Renal cortex interstitium (tissue), 11 donors: ENCODE data around the gene ACP7. TPM values are rescaled to one million over a fixed set of nuclear protein-coding genes. Genes with fewer than 3 reads are reported as not detected.
"Not testable (repeated sequence)": the region's sequence is repeated elsewhere in the genome, so short reads cannot be mapped to it uniquely, and the experiment has no call there.

Experiments
- DNase-seq, 11 donors: peaks; one replicate each; pipeline ENCODE4 v3.0.0-alpha.2; 2013; ENCODE audit warnings: low read depth in 9 of 11, low spot score in 4 of 11; ENCODE audit errors: extremely low read depth in 1 of 11
- polyA plus RNA-seq, 3 donors: library from polyadenylated mRNA; unstranded; fragments of 120-200 nt; gene quantifications; one replicate each; pipeline ENCODE4 v1.2.1, GENCODE V29; 2013; ENCODE audit not compliant: insufficient read length in 3 of 3

The ACP7 gene
- polyA plus RNA-seq, 3 donors: 0.20 to 0.72 (median 0.38) TPM

DNA sequence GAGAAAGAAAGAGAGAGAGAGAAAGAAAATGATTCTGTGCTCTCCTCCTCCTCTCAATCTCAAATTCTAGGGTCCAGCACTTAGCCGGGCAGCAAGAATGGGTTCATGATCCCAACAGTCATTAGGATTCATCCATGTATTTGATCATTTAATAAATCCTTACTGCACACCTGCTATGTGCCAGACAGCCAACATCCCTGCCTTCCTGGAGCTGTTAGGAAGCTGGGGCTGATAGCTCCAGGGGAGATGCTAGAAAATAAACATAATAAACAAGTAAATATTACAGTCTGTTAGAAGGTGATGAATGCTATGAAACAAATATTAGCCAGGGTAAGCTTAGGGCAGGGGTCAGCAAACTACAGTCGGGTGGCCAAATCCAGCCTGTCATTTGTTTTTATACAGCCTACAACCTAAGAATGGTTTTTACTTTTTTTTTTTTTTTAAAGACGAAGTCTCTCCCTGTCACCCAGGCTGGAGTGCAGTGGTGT lies 9.9 kb upstream of the ACP7 start:
- DNase-seq: no peak

DNA sequence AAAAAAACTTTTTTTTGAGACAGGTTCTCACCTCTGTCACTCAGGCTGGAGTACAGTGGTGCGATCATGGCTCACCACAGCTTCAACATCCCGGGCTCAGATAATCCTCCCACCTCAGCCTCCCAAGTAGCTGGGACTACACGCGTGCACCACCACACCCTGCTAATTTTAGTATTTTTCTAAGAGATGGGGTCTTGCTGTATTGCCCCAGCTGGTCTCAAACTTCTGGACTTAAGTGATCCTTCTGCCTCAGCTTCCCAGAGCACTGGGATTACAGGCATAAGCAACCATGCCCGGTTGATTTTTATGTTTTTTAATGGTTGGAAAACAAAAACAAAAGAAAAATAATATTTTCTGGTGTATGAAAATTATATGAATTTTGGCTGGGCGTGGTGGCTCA lies 9.2 kb upstream of the ACP7 start:
- DNase-seq: no peak

DNA sequence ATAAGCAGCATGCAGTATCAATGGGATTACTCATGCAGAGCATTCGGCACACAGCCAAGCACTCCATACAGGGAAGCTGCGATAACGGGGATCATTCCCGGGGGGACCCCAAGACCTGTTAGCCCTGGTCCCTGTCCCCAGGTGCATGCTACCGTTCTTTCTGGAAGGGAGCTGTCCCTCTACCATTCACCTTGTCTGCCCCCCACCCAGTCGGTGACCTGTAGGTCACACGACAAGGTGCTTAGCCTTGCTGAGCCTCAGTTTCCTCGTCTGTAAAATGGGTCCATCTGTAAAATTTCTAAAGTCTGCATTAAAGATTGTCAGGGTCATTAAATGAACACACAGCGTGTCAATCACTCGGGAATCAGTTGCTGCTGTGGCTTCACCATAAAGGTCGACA lies 6.8 kb upstream of the ACP7 start:
- DNase-seq: no peak

DNA sequence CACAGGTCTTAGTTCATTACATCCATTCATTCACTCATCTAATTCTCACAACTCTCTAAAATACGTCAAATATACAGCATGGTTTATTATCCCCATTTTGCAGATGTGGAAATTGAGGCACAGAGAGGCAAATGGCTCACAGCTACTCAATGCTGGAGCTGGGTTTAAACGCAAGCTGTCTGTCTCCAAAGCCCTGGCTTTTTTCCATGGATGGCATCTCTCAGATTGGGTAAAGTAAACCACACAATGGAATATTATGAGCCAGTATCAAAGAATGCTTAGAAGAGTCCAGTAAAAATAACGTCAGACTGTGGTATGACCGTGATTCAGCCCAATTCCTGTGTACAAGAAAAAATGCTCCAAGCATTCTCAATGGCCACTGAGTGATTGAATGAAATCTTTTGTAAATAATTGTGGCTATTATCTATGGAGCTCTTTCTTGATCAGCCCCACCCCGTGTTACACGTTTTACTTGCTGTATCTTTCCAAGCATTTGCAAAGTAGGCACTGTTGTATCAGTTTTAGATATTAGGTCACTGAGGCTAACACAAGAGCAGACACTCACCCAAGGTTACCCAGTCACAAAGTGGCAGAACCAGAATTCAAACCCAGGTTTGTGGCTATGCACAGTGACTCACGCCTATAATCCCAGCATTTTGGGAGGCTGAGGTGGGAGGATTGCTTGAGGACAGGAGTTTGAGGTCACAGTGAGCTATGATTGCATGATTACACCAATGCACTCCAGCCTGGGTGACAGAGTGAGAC lies 5.5 kb upstream of the ACP7 start:
- DNase-seq: no peak

DNA sequence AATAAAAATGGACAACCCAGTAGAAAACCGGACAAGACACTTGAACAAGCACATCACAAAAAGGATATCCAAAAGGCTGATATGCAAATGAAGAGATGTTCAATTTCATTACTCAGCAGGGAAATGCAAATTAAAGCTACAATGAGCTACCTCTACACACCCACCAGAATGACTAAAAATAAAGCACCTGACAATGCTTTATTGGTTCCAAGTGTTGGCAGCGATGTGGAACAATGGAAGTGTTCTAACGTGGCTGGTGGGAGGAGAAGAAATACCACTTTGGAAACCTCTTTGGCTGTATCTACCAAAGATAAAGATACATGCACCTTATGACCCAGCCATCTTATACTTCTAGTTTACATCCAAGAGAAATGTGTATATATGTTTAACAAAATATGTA lies 3.7 kb upstream of the ACP7 start:
- DNase-seq: no peak

DNA sequence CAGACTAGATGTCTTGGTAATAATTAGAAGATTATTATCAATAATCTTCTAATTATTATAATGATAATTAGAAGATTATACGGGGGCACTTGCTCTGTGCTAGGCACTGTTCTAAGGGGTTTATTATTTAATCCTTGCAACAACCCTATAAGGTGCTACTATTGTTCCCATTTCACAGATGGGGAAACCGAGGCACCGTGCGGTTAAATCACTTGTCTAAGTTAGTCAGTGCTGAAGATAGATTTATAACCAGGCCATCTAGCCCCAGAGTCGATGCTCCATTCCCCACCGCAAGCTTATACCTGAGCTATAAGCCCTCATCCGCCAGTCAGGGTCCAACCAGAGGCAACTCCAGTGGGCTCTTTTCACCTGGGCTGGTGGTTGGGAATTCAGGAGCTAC lies 2.0 kb upstream of the ACP7 start:
- no peak for DNase-seq

DNA sequence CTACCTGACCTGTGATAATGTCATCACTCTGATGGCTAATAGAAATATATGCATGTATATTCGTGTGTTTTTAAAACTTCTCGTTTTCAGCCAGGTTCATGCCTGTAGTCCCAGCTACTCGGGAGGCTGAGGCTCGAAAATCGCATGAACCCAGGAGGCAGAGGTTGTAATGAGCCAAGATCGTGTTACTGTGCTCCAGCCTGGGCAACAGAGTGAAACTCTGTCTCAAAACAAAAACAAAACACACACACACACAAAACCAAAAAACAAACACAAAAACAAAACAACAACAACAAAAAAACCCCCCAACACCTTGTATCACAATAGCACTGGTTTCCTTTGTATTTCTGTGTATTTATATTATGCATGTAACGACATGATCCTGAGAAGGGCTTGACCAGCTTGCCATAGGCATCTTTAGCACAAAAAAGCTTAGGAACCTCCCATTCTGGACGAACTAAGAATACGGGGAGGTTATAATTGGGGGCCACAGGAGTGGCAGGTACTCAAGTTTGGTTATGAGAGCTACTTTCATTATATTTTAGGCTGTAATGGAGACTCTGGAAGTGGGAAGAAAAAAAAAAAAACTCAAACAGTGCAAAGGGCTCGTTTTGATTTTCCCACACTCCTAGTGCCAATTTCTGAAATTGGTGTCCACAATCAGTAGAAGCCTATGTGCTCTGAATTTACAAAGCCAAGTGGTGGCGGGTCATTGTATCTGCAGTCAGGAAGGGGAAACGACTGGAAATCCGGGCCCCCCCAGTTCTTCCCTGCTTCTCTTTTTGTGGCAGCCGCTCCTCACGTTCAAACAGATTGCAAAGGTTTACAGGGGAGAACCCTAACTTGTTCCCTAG lies 1.2 kb upstream of the ACP7 start:
- no peak for DNase-seq

DNA sequence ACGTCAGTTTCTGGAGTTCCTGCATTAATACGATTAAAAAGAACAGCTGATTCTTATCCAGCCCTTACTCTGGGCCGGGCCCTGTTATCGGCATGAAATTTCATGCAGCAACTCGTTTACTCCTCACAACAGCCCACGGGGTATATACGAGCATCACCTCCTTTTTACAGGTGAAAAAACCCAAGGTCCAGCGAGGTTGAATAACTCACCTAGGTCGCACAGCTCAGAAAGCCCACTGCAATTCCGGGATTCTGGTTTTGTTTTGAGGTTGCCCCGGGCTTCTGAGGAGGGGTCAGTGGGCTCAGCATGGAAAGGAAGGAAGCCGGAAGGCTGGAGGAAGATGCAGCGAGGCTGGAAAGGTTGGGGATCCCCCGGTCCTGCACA lies 577 bp upstream of the ACP7 start:
- DNase-seq: no peak

DNA sequence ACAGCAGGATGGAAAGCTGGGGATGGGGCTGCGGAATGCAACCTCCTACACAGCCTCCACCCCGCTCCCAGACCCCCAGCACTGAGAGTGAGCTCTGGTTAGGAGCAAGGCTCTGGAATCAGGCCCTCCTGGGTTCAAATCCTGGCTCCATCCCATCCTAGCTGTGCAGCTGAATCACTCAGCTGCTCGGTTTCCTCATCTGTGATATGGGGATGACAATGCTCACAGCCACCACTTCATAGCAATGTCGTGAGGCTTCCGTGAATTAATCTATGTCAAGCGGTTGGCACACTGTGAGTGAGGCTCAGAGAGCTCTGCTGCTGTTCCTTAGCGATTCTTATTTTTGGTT lies 538 bp downstream of the ACP7 start:
- DNase-seq: no peak

DNA sequence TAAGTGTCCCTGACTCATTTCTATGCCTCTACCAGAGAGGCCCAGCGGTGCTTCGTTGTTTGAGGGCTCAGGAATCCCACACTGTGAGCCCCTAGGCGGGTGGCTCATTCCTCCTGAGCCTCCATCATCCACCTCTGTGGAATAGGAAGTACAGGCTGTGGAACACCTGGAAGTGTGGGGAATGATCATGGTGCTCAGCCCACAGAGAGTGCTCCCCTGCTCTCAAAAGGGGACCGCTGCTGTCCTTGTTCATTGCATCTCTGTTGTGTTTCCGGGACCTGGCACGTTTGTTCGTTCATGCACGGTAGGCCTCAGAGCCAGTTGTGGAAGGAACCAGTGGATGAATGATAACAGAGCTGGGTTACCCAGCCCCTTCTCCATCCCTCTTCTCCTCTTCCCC lies 1.2 kb downstream of the ACP7 start:
- DNase-seq: no peak

DNA sequence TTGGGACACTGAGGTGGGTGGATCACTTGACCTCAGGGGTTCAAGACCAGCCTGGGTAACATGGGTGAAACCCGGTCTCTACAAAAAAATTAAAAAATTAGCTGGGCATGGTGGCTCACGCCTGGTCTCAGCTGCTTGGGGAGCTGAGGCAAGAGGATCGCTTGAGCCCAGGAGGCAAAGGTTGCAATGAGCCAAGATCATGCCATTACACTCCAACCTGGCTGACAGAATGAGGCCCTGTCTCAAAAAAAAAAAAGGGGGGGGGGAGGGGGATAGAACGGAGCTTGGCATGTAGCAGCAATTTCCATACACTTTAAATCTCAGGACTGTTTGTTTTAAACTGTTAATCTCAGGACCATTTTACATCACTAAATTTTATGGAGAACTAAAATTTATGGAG lies 2.2 kb downstream of the ACP7 start:
- no peak for DNase-seq

DNA sequence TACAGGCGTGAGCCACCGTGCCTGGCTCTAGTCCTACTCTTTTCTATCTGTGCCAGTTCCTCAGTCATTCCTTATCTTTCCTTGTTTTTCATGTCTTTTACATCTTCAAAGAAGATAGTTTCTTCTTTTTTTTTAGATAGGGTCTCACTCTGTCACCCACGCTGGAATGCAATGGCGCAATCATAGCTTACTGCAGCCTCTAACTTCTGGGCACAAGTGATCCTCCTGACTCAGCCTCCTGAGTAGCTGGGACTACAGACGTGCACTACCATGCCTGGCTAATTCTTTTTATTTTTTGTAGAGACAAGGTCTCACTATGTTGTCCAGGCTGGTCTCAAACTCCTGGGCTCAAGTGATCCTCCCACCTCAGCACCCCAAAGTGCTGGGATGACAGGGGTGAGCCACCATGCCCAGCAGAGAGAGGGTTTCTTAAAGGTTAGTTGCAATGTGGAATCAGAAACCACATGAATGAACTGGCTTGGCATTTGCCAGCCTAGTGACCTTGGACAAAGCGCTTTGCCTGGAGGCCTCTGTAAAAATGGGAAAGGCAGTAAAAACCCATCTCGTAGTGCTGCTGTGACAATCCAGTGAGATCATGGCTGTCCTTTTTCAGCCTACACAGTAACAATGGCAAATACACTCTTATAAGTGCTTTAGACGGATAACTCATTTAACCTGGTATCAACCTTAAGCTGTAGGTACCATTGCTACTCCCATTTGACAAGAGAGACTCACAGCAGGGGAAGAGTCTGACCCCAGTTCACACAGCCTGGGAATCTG lies 3.9 kb downstream of the ACP7 start:
- no peak for DNase-seq

DNA sequence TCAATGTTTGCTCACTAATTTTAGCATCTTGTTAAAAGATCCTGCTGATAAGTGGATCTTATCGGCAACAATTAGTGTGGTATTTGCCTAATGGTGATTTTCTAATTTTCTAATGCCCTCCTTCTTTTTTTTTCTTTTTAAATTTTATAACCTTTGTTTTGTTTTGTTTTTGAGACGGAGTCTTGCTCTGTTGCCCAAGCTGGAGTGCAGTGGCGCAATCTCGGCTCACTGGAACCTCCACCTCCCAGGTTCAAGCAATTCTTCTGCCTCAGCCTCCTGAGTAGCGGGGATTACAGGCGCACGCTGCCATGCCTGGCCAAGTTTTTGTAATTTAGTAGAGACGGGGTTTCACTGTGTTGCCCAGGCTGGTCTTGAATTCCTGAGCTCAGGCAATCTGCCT lies 5.8 kb downstream of the ACP7 start:
- DNase-seq: not testable (repeated sequence)

DNA sequence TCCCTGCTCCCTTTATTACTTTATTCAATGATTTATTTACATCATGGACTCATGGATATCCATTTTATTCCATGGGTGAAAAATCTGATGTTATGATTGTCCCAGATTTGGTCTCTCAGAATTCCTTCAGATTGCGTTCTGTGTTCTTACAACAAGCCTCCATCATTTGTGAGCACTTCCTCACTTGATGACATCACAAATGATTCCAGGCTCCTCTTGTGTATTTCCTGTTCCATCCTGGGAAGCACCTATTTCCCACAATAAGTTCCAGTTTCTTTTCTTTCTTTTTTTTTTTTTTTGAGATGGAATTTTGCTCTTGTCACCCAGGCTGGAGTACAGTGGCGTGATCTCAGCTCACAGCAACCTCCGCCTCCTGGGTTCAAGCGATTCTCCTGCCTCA lies 6.7 kb downstream of the ACP7 start:
- no peak for DNase-seq

DNA sequence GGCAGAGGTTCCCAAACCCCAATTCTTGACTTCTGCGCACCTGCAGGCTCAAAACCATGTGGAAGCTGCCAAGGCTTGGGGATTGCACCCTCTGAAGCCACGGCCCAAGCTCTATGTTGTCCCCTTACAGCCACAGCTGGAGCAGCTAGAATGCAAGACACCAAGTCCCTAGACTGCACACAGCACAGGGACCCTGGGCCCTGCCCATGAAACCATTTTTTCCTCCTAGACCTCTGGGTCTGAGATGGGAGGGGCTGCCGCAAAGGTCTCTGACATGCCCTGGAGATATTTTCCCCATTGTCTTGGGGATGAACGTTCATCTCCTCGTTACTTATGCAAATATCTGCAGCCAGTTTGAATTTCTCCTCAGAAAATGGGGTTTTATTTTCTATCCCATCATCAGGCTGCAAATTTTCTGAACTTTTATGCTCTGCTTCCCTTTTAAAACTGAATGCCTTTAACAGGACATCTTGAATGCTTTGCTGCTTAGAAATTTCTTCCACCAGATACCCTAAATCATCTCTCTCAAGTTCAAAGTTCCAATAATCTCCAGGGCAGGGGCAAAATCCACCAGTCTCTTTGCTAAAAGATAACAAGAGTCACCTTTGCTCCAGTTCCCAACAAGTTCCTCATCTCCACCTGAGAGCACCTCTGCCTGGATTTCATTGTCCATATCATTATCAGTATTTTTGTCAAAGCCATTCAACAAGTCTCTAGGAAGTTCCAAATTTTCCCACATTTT lies 11.8 kb downstream of the ACP7 start:
- not testable (repeated sequence) for DNase-seq

DNA sequence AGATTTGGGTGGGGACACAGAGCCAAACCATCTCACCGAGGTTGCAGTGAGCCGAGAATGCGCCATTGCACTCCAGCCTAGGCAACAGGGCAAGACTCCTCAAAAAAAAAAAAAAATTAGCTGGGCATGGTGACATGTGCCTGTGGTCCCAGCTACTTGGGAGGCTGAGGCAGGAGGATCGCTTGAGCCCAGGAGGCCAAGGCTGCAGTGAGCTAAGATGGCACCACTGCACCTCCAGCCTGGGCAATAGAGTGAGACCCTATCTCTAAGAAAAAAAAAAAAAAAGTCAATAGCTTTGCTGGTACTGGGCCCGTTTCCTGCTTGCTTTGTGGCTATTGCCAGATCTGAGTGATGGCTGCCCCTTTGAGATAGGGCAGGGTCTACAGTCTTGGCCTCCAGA lies 13.1 kb downstream of the ACP7 start:
- DNase-seq: no peak

DNA sequence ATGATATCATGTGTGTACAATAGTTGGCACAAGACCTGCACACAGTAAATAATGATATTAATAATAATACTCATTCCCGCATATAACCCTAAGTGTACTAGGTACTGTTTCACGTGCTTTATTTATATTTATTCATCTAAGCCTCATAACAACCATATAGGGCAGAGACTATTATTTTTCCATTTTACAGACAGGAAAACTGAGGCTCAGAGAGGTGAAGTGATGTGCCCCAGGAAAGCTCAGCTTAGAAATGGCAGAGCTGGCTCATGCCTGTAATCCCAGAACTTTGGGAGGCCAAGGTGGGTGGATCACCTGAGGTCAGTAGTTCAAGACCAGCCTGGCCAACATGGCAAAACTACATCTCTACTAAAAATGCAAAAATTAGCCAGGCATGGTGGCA lies 13.6 kb downstream of the ACP7 start:
- no peak for DNase-seq

DNA sequence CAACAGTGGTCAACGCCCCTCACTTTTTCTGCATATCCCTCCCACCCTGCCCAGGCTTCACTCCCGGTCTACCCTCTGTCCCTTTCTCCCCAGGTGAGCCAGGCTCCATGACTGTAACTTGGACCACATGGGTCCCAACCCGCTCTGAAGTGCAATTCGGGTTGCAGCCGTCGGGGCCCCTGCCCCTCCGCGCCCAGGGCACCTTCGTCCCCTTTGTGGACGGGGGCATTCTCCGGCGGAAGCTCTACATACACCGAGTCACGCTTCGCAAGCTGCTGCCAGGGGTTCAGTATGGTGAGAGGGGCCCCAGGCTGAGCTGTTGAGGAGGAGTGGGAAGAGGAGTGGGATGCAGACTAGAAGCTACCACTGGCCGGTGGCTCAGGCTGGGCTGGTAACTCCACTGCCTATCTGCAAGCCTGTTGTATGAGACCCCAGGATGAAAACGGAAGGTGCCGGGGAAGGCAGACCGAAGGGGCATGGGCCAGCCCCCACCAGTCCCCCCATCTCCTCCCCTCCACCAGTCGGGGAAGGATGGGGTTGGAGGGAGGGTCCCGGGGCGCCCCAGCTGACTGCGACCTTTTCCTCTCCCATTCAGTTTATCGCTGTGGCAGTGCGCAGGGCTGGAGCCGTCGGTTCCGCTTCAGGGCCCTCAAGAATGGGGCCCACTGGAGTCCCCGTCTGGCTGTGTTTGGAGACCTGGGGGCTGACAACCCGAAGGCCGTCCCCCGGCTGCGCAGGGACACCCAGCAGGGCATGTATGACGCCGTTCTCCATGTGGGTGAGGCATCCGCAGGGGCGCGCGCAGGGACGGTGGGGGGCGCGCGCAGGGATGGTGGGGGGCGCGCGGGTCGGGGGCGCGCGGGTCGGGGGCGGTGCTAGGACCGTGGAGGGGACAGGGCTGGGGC lies 14.4 kb downstream of the ACP7 start:
- DNase-seq: peak in 1 of 11 donors; percentile 32
